Astrocyte (in vitro differentiated cells and primary cell): Measurements from ENCODE around the gene NTRK3.

Experiments
- EZH2 ChIP-seq: IDR thresholded peaks from 2 replicates; pipeline ENCODE4 v1.6.1; 2012; ENCODE audit warnings: mild to moderate bottlenecking, low read length, inconsistent platforms; ENCODE audit not compliant: insufficient read depth
- TF ChIP-seq, protein P1 (sequence below): IDR thresholded peaks from 2 replicates; pipeline ENCODE4 v1.5.1; 2011; ENCODE audit warnings: low read depth, mild to moderate bottlenecking, inconsistent platforms, low read length, moderate library complexity; ENCODE audit not compliant: insufficient read depth

DNA sequence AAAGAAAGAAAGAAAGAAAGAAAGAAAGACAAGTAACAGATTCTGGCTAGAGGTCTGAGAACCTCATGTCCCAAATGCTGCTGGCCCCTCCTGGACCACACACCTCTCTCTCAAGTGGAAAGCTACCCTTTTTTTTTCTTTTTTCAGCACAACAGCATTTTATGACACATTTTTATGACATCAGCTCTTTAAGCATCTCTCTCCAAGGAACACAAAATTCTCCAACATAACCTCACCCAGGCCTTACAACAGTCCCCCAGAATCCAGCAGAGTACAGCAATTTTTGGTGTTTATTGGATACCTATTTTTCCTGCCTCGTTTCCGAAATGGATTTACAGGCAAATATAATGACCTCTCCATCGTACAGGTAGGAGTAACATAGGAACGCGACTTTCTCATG lies 11.2 kb upstream of the NTRK3 start:
- TF ChIP-seq, protein P1, sequence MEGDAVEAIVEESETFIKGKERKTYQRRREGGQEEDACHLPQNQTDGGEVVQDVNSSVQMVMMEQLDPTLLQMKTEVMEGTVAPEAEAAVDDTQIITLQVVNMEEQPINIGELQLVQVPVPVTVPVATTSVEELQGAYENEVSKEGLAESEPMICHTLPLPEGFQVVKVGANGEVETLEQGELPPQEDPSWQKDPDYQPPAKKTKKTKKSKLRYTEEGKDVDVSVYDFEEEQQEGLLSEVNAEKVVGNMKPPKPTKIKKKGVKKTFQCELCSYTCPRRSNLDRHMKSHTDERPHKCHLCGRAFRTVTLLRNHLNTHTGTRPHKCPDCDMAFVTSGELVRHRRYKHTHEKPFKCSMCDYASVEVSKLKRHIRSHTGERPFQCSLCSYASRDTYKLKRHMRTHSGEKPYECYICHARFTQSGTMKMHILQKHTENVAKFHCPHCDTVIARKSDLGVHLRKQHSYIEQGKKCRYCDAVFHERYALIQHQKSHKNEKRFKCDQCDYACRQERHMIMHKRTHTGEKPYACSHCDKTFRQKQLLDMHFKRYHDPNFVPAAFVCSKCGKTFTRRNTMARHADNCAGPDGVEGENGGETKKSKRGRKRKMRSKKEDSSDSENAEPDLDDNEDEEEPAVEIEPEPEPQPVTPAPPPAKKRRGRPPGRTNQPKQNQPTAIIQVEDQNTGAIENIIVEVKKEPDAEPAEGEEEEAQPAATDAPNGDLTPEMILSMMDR, result no peak
- no peak for TF ChIP-seq EZH2
